Measurements from ENCODE around the gene NEGR1. TPM values are rescaled to one million over a fixed set of nuclear protein-coding genes. Genes with fewer than 3 reads are reported as not detected.

Gene NEGR1
- total and polyA plus RNA-seq, 2 experiments from 2014 or later: 0.57 to 0.94 TPM

GRCh38 chr1:71640998-71641397 lies 641.3 kb downstream of the NEGR1 start:
- no peak overlapping the region for H2AFZ ChIP-seq
- no peak overlapping the region for H3K4me3 ChIP-seq
- no peak overlapping the region for H3K4me2 ChIP-seq
- H3K9me2 ChIP-seq (ENCODE audit: insufficient read depth): no peaks in the 10 kb centered on the region
- H3K9me3 Mint-ChIP-seq: no peaks in the 10 kb centered on the region
- no peak for DNase-seq (ENCODE audit: low spot score)
- no peak overlapping the region for H3K4me3 Mint-ChIP-seq
- no peaks in the 10 kb centered on the region for H4K20me1 ChIP-seq (replicated peaks; ENCODE audit: insufficient read depth)
- H3K27ac Mint-ChIP-seq: no peak overlapping the region
- H3K79me2 ChIP-seq (replicated peaks; ENCODE audit: insufficient read depth): no peaks in the 10 kb centered on the region
- no peaks in the 10 kb centered on the region for H3K36me3 ChIP-seq (ENCODE audit: insufficient read depth)
- no peaks in the 10 kb centered on the region for H3F3A ChIP-seq (replicated peaks; ENCODE audit: low read depth)
- H3K4me1 ChIP-seq (ENCODE audit: insufficient read depth): no peaks in the 10 kb centered on the region
- no peaks in the 10 kb centered on the region for H3K36me3 Mint-ChIP-seq (ENCODE audit: low read depth)
- no peaks in the 10 kb centered on the region for H3K27me3 Mint-ChIP-seq (ENCODE audit: insufficient read depth, low read depth, poor library complexity)
- no peaks in the 10 kb centered on the region for H3K4me1 Mint-ChIP-seq
- ATAC-seq: no peak
- no peak for TF ChIP-seq EZH2phosphoT487 (IDR thresholded peaks at IDR 0.05; ENCODE audit: unreplicated experiment)
- no peak for TF ChIP-seq ZNF114 (CRISPR knock-in tag; IDR thresholded peaks at IDR 0.05)
- no peak for TF ChIP-seq POLR2AphosphoS5 (IDR thresholded peaks at IDR 0.05; ENCODE audit: low read depth)
- TF ChIP-seq REST (IDR thresholded peaks at IDR 0.05; ENCODE audit: unreplicated experiment): no peak
- no peak for TF ChIP-seq JUNB (IDR thresholded peaks at IDR 0.05; ENCODE audit: unreplicated experiment)
- TF ChIP-seq ZNF331 (CRISPR knock-in tag; IDR thresholded peaks at IDR 0.05; ENCODE audit: low read depth): no peak
- TF ChIP-seq CTCF (conservative IDR thresholded peaks at IDR 0.05; ENCODE audit: low read depth in 2 of 2): no peak
- TF ChIP-seq EZH2 (IDR thresholded peaks at IDR 0.05; ENCODE audit: low read depth, unreplicated experiment): no peak
- TF ChIP-seq, protein P1, sequence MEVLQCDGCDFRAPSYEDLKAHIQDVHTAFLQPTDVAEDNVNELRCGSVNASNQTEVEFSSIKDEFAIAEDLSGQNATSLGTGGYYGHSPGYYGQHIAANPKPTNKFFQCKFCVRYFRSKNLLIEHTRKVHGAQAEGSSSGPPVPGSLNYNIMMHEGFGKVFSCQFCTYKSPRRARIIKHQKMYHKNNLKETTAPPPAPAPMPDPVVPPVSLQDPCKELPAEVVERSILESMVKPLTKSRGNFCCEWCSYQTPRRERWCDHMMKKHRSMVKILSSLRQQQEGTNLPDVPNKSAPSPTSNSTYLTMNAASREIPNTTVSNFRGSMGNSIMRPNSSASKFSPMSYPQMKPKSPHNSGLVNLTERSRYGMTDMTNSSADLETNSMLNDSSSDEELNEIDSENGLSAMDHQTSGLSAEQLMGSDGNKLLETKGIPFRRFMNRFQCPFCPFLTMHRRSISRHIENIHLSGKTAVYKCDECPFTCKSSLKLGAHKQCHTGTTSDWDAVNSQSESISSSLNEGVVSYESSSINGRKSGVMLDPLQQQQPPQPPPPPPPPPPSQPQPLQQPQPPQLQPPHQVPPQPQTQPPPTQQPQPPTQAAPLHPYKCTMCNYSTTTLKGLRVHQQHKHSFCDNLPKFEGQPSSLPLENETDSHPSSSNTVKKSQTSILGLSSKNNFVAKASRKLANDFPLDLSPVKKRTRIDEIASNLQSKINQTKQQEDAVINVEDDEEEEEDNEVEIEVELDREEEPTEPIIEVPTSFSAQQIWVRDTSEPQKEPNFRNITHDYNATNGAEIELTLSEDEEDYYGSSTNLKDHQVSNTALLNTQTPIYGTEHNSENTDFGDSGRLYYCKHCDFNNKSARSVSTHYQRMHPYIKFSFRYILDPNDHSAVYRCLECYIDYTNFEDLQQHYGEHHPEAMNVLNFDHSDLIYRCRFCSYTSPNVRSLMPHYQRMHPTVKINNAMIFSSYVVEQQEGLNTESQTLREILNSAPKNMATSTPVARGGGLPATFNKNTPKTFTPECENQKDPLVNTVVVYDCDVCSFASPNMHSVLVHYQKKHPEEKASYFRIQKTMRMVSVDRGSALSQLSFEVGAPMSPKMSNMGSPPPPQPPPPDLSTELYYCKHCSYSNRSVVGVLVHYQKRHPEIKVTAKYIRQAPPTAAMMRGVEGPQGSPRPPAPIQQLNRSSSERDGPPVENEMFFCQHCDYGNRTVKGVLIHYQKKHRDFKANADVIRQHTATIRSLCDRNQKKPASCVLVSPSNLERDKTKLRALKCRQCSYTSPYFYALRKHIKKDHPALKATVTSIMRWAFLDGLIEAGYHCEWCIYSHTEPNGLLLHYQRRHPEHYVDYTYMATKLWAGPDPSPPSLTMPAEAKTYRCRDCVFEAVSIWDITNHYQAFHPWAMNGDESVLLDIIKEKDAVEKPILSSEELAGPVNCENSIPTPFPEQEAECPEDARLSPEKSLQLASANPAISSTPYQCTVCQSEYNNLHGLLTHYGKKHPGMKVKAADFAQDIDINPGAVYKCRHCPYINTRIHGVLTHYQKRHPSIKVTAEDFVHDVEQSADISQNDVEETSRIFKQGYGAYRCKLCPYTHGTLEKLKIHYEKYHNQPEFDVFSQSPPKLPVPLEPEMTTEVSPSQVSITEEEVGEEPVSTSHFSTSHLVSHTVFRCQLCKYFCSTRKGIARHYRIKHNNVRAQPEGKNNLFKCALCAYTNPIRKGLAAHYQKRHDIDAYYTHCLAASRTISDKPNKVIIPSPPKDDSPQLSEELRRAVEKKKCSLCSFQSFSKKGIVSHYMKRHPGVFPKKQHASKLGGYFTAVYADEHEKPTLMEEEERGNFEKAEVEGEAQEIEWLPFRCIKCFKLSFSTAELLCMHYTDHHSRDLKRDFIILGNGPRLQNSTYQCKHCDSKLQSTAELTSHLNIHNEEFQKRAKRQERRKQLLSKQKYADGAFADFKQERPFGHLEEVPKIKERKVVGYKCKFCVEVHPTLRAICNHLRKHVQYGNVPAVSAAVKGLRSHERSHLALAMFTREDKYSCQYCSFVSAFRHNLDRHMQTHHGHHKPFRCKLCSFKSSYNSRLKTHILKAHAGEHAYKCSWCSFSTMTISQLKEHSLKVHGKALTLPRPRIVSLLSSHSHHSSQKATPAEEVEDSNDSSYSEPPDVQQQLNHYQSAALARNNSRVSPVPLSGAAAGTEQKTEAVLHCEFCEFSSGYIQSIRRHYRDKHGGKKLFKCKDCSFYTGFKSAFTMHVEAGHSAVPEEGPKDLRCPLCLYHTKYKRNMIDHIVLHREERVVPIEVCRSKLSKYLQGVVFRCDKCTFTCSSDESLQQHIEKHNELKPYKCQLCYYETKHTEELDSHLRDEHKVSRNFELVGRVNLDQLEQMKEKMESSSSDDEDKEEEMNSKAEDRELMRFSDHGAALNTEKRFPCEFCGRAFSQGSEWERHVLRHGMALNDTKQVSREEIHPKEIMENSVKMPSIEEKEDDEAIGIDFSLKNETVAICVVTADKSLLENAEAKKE (CRISPR knock-in tag; IDR thresholded peaks at IDR 0.05): no peak
- TF ChIP-seq, protein P2, sequence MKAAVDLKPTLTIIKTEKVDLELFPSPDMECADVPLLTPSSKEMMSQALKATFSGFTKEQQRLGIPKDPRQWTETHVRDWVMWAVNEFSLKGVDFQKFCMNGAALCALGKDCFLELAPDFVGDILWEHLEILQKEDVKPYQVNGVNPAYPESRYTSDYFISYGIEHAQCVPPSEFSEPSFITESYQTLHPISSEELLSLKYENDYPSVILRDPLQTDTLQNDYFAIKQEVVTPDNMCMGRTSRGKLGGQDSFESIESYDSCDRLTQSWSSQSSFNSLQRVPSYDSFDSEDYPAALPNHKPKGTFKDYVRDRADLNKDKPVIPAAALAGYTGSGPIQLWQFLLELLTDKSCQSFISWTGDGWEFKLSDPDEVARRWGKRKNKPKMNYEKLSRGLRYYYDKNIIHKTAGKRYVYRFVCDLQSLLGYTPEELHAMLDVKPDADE (IDR thresholded peaks at IDR 0.05): no peak
- TF ChIP-seq CREB1 (CRISPR knock-in tag; IDR thresholded peaks at IDR 0.05; ENCODE audit: low read depth): no peak
- no peak for TF ChIP-seq STAT1 (IDR thresholded peaks at IDR 0.05; ENCODE audit: unreplicated experiment)
- TF ChIP-seq NANOG (IDR thresholded peaks at IDR 0.05; ENCODE audit: borderline replicate concordance): no peak
- no peaks in the 10 kb centered on the region for H3K27me3 ChIP-seq (ENCODE audit: insufficient read depth)
- no peak overlapping the region for H3K27ac ChIP-seq (ENCODE audit: low read depth)

All from GM23338 (cell line).